Stimulated activated CD8-positive, alpha-beta memory T cell treated with anti-CD3 and anti-CD28 coated beads, Interleukin-15, amount 100 ng/mL, for 1 hour (primary cell): ENCODE data around the gene MMP24OS.

Source experiments
- DNase-seq: peaks from one replicate; pipeline ENCODE4 v3.0.0-alpha.2; 2020; ENCODE audit warnings: low read depth

Gene MMP24OS

DNA sequence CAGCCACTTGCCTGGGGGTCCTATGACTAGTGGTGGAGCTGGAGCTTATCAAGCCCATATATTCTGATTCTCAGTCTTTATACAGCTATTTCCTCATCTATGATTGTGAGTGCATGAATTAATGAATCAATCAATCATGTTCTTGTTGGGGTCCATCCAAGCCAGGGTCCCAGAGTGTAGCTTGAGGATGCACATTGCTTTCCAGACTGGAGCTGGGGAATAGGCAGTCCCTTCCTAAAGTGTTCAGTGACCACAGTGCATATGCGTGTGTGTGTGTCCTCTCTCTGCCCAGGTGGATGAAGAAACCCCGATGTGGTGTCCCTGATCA, 26.3 kb downstream of the MMP24OS start:
- no peak for DNase-seq

GRCh38 chr20:35248641-35249475, 29.1 kb downstream of the MMP24OS start:
- DNase-seq, result no peak

- DNase-seq, result no peak
Measured at GRCh38 chr20:35246723-35247122, 31.2 kb downstream of the MMP24OS start.

- no peak for DNase-seq
Measured at GRCh38 chr20:35243986-35244385, 33.9 kb downstream of the MMP24OS start.

GRCh38 chr20:35243317-35243716, 34.6 kb downstream of the MMP24OS start:
- DNase-seq, result no peak

- no peak for DNase-seq
Measured at GRCh38 chr20:35240811-35241293, 37.1 kb downstream of the MMP24OS start.

- DNase-seq, result no peak
Measured at GRCh38 chr20:35240083-35240810, 37.7 kb downstream of the MMP24OS start.

- DNase-seq, result no peak
Measured at GRCh38 chr20:35238735-35239134, 39.2 kb downstream of the MMP24OS start.

DNA sequence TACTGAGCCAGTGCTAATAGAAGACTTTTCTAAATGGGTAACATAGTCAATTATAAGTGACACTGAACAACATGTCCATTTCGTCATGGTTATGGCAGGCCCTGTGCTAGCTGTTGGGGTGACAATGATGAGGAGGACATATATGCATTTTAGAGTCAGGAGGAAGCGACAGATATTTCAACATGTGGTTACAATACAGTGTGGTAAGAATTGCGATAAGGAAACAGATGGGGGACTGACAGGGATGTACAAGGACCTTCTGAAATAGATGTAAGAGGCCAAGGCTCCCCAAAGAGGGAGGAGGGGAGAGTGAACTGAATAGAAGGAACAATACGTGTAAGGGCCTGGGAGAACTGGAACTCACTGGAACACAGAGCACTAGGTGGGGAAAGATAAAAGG, 39.8 kb downstream of the MMP24OS start:
- DNase-seq, result no peak

GRCh38 chr20:35237486-35237885, 40.4 kb downstream of the MMP24OS start:
- no peak for DNase-seq

GRCh38 chr20:35235881-35236280, 42.0 kb downstream of the MMP24OS start:
- DNase-seq, result no peak

DNA sequence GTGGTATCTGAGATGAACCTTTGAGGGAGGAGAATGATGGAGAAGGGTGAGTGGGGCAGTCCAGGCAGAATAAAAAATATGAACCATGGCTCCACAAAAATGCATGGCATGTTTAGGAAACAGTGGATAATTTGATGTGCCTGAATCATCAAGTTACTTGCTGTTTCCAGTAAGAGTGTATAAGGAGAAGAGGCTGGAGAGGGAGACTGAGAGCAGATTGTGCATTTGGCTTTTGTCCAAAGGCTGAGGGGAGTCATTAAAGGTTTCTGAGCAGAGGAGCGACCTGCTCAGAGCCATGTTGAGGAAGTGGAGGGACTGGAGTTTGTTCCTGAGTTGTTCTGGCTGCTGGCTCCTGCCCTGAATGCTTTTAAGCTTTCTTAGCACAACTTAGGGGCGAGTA, 45.3 kb downstream of the MMP24OS start:
- DNase-seq, result no peak

DNA sequence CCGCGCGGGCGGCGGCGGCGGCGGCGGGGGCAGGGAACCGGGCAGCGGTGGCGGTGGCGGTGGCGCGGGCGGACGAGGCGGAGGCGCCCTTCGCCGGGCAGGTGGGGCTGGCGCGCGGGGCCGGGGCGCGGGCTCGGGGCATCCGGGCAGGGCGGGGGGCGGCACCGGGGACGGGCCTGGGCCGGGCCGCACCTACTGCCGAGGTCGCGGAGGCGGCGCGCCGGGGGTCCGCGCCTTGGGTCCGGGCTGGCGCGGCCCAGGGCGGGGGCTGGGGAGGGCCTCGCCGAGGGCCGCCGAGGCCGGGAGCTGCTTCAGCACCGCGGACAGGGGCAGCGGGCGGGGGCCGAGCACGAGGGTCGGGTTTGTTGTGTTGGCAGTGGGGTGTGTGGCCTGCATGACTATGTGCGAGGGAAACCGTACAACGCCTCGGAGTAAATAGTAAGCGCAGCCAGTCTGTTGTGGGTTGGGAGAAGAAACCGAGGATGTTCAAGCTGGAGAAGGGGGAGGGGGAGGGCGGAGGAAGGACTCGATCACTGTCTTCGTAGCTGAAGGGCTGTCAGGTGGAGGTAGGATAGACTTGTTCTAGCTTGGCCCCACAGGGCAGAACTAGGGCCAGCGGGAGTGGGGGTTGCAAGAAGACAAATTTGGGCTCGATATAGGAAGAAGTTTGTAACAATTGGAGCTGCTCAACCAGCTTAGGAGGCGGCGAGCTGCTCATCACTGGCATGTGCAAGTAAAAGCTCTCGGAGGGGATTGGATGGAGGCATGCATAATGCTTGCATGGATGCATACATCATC, 50.8 kb downstream of the MMP24OS start:
- peak; percentile 10 for DNase-seq
